ENCODE measurements around the gene MYO3B. TPM values are rescaled to one million over a fixed set of nuclear protein-coding genes. Genes with fewer than 3 reads are reported as not detected.

MYO3B gene
- total and polyA plus RNA-seq, 12 donors, result 0.04 to 0.11 (median 0.06) TPM; not detected in 8

- no peak overlapping the region for H3K27ac ChIP-seq
- no peaks in the 10 kb centered on the region for H3K36me3 ChIP-seq (replicated peaks in 1 of 2)
- intact Hi-C loops (cut with DNase I), result no loop called here
- WGBS, 4 donors, result 79 to 85% (median 80%) methylated on average over 2 to 3 of the region's 3 CpGs
- TF ChIP-seq POLR2A (IDR thresholded peaks at IDR 0.05), result no peak
- no peak for TF ChIP-seq CTCF (IDR thresholded peaks at IDR 0.05)
- H3K4me1 ChIP-seq (replicated peaks in 1 of 2), result no peaks in the 10 kb centered on the region
- DNase-seq, result no peak
- H3K4me3 ChIP-seq, result no peak overlapping the region
- H3K27me3 ChIP-seq, result no peaks in the 10 kb centered on the region
- no peaks in the 10 kb centered on the region for H3K9me3 ChIP-seq (replicated peaks in 1 of 3)
Observed at GRCh38 chr2:170639635-170640034, 461.7 kb downstream of the MYO3B start.

GRCh38 chr2:170641961-170642360, 464.0 kb downstream of the MYO3B start:
- H3K4me3 ChIP-seq, result no peak overlapping the region
- no peak overlapping the region for H3K27ac ChIP-seq
- H3K9me3 ChIP-seq (replicated peaks in 1 of 3), result no peaks in the 10 kb centered on the region
- intact Hi-C loops (cut with DNase I), result no loop called here
- no peaks in the 10 kb centered on the region for H3K36me3 ChIP-seq (replicated peaks in 1 of 2)
- TF ChIP-seq POLR2A (IDR thresholded peaks at IDR 0.05) (no peak), CTCF (IDR thresholded peaks at IDR 0.05) (no peak)
- H3K27me3 ChIP-seq, result no peaks in the 10 kb centered on the region
- no peak for DNase-seq
- no peaks in the 10 kb centered on the region for H3K4me1 ChIP-seq (replicated peaks in 1 of 2)
- WGBS, 4 donors, result 78 to 91% (median 89%) methylated on average over 4 of the region's 4 CpGs

- WGBS, 4 donors, result 70 to 89% (median 86%) methylated on average over 2 of the region's 2 CpGs
- no peaks in the 10 kb centered on the region for H3K36me3 ChIP-seq (replicated peaks in 1 of 2)
- no peak for DNase-seq
- H3K27ac ChIP-seq, result no peak overlapping the region
- no peak for TF ChIP-seq CTCF (IDR thresholded peaks at IDR 0.05)
- no peak for TF ChIP-seq POLR2A (IDR thresholded peaks at IDR 0.05)
- H3K9me3 ChIP-seq (replicated peaks in 1 of 3), result no peaks in the 10 kb centered on the region
- no peak overlapping the region for H3K4me3 ChIP-seq
- no peaks in the 10 kb centered on the region for H3K4me1 ChIP-seq (replicated peaks in 1 of 2)
- H3K27me3 ChIP-seq, result no peaks in the 10 kb centered on the region
- intact Hi-C loops (cut with DNase I), result no loop called here
Observed at GRCh38 chr2:170643346-170643745, 465.4 kb downstream of the MYO3B start.

GRCh38 chr2:170647741-170648436, 469.9 kb downstream of the MYO3B start:
- Histone ChIP-seq H3K36me3 (replicated peaks in 1 of 2) (no peaks in the 10 kb centered on the region), H3K4me1 (replicated peaks in 1 of 2) (no peaks in the 10 kb centered on the region), H3K9me3 (replicated peaks in 1 of 3) (no peaks in the 10 kb centered on the region), H3K27ac (no peak overlapping the region), H3K4me3 (no peak overlapping the region), H3K27me3 (no peaks in the 10 kb centered on the region)
- DNase-seq, result no peak
- WGBS, 4 donors, result 66 to 75% (median 72%) methylated on average over 8 of the region's 8 CpGs
- TF ChIP-seq POLR2A (IDR thresholded peaks at IDR 0.05) (no peak), CTCF (IDR thresholded peaks at IDR 0.05) (no peak)
- intact Hi-C loops (cut with DNase I), result no loop called here
